RWPE2 (cell line): ENCODE results near the gene GNAI3.

Source experiments
- ATAC-seq: fragments of 200-7000 bp; cut with Tn5 transposase; 3 replicates; pipeline ENCODE4 v1.9.1; 2021; ENCODE audit warnings: low read depth
- DNase-seq: peaks from one replicate; pipeline ENCODE4 v3.0.0-alpha.2; 2020; ENCODE audit warnings: low spot score
- H3K27ac ChIP-seq: fragments of 450-650 bp; 2 replicates; pipeline ENCODE4 v1.5.1; 2017; ENCODE audit warnings: mild to moderate bottlenecking; ENCODE audit not compliant: poor library complexity, severe bottlenecking
- H3K27me3 ChIP-seq: fragments of 250-450 bp; sonication (Bioruptor Pico); 2 replicates; pipeline ENCODE4 v1.5.1; 2021; ENCODE audit warnings: mild to moderate bottlenecking, moderate library complexity; ENCODE audit not compliant: insufficient read depth, poor library complexity, severe bottlenecking
- H3K36me3 ChIP-seq: fragments of 250-450 bp; sonication (Bioruptor Pico); 2 replicates; pipeline ENCODE4 v1.5.1; 2020; ENCODE audit warnings: low read depth, mild to moderate bottlenecking, moderate library complexity
- H3K4me1 ChIP-seq: fragments of 250-450 bp; sonication (Bioruptor Pico); 2 replicates; pipeline ENCODE4 v1.5.1; 2021; ENCODE audit warnings: mild to moderate bottlenecking, moderate library complexity; ENCODE audit not compliant: insufficient read depth, poor library complexity, severe bottlenecking
- H3K4me3 ChIP-seq: fragments of 250-450 bp; sonication (Bioruptor Pico); 2 replicates; pipeline ENCODE4 v1.5.1; 2021; ENCODE audit warnings: mild to moderate bottlenecking, moderate library complexity; ENCODE audit not compliant: severe bottlenecking
- H3K9me3 ChIP-seq: fragments of 250-450 bp; sonication (Bioruptor Pico); 2 replicates; pipeline ENCODE4 v1.5.1; 2021; ENCODE audit warnings: mild to moderate bottlenecking, moderate library complexity; ENCODE audit not compliant: severe bottlenecking
- CTCF ChIP-seq: fragments of 450-650 bp; IDR thresholded peaks from one replicate; pipeline ENCODE4 v1.5.1; 2017; ENCODE audit warnings: mild to moderate bottlenecking, moderate library complexity; ENCODE audit not compliant: poor library complexity, severe bottlenecking

Gene GNAI3

GRCh38 chr1:109532365-109533136, 15.9 kb upstream of the GNAI3 start:
- no peaks in the 10 kb centered on the region for H3K36me3 ChIP-seq
- TF ChIP-seq CTCF, result peak; percentile 95
- ATAC-seq (peak; percentile 74), DNase-seq (no peak)
- H3K27ac ChIP-seq, result no peak overlapping the region
- H3K27me3 ChIP-seq, result no peaks in the 10 kb centered on the region
- no peak overlapping the region for H3K4me3 ChIP-seq
- no peaks in the 10 kb centered on the region for H3K9me3 ChIP-seq
- H3K4me1 ChIP-seq, result no peaks in the 10 kb centered on the region

- ATAC-seq (no peak), DNase-seq (no peak)
- no peak overlapping the region for H3K27ac ChIP-seq
- no peak for TF ChIP-seq CTCF
- no peaks in the 10 kb centered on the region for H3K36me3 ChIP-seq
- no peak overlapping the region for H3K4me3 ChIP-seq
- H3K9me3 ChIP-seq, result no peaks in the 10 kb centered on the region
- H3K4me1 ChIP-seq, result no peaks in the 10 kb centered on the region
- H3K27me3 ChIP-seq, result no peaks in the 10 kb centered on the region
Measured at GRCh38 chr1:109534307-109534858, 14.0 kb upstream of the GNAI3 start.

- no peaks in the 10 kb centered on the region for H3K9me3 ChIP-seq
- H3K4me1 ChIP-seq, result no peaks in the 10 kb centered on the region
- H3K27me3 ChIP-seq, result no peaks in the 10 kb centered on the region
- no peak for ATAC-seq
- TF ChIP-seq CTCF, result no peak
- H3K4me3 ChIP-seq, result no peak overlapping the region
- H3K27ac ChIP-seq, result no peak overlapping the region
- no peak for DNase-seq
- H3K36me3 ChIP-seq, result no peaks in the 10 kb centered on the region
Measured at GRCh38 chr1:109535481-109535880, 12.9 kb upstream of the GNAI3 start.

- ATAC-seq, result no peak
- Histone ChIP-seq H3K4me1 (no peaks in the 10 kb centered on the region), H3K27ac (no peak overlapping the region), H3K36me3 (no peaks in the 10 kb centered on the region), H3K27me3 (no peaks in the 10 kb centered on the region), H3K4me3 (no peak overlapping the region), H3K9me3 (no peaks in the 10 kb centered on the region)
- no peak for DNase-seq
- no peak for TF ChIP-seq CTCF
Measured at GRCh38 chr1:109535971-109536491, 12.4 kb upstream of the GNAI3 start.
